SK-N-MC (cell line): ENCODE results near the gene PKNOX2.

Experiments
- EZH2 ChIP-seq: fragments of 200-600 bp; sonication (generic); IDR thresholded peaks from one replicate; pipeline ENCODE4 v1.6.1; 2017; ENCODE audit warnings: antibody characterized with exemption
- FOXP2 ChIP-seq: optimal IDR thresholded peaks from 2 replicates; pipeline ENCODE3; 2011; ENCODE audit warnings: mild to moderate bottlenecking, moderate library complexity; ENCODE audit not compliant: insufficient read depth; ENCODE audit errors: extremely low read length, control extremely low read depth
- POLR2AphosphoS5 ChIP-seq: IDR thresholded peaks from 2 replicates; pipeline ENCODE4 v1.6.1; 2012; ENCODE audit warnings: mild to moderate bottlenecking, low read depth, low read length, borderline replicate concordance

DNA sequence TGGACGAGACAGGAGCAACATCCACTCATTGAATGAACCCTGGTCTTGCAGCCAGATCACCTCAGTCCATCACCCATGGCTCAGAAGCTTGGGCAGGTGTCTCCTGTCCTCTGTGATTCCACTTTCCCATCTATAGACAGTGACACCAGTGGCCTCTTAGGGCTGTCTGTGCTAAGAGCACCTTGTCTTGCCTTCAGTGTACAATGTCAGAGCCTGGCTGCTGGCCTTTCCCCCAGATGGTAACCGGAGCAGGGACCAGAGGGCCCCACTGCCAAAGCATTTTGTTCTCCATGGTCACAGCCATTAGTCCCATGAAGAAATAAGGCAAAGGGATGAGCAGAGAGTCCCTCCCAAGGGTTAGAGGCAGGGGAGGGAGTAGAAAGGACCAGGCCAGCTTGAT is 35.4 kb downstream of the PKNOX2 start:
- TF ChIP-seq EZH2 (no peak), POLR2AphosphoS5 (no peak), FOXP2 (no peak)
